IMR-90 (cell line): ENCODE data around the gene MICAL3. TPM values are rescaled to one million over a fixed set of nuclear protein-coding genes. Genes with fewer than 3 reads are reported as not detected.
"Not testable (repeated sequence)": the region's sequence is repeated elsewhere in the genome, so short reads cannot be mapped to it uniquely, and the experiment has no call there.

Experiments used
- ATAC-seq: fragments of 200-7000 bp; cut with Tn5 transposase; 2 replicates; pipeline ENCODE4 v1.9.1; 2020; ENCODE audit warnings: low read depth, mild to moderate bottlenecking, moderate library complexity
- BruUV-seq: library from RNA; stranded (reverse); fragments of 400-500 nt; replicated peaks from 2 replicates; lab custom pipeline; 2021; lab: Mats Ljungman, UMichigan
- CTCF ChIA-PET: fragments of 300-600 bp; formaldehyde crosslinking; extraction: SDS; loops from one replicate; lab custom pipeline; 2021; ENCODE audit warnings: antibody characterized with exemption; lab: Yijun Ruan, JAX
- POLR2A ChIA-PET: fragments of 300-600 bp; sonication (Branson Sonifier 250); formaldehyde crosslinking; loops from one replicate; lab custom pipeline; 2022; ENCODE audit warnings: antibody characterized with exemption; ENCODE audit not compliant: unreplicated experiment; lab: Charles Lee
- DNase-seq: peaks from one replicate; pipeline ENCODE4 v3.0.0; 2013
- H2AFZ ChIP-seq: replicated peaks from 2 replicates; pipeline ENCODE3; 2013; ENCODE audit warnings: low read length, mild to moderate bottlenecking; ENCODE audit not compliant: poor library complexity
- H2AK5ac ChIP-seq: 2 replicates; pipeline ENCODE4 v1.6.1; 2013; ENCODE audit warnings: low read depth, low read length, inconsistent platforms
- H2AK9ac ChIP-seq: replicated peaks from 2 replicates; pipeline ENCODE3; 2013; ENCODE audit warnings: mild to moderate bottlenecking, low read depth, low read length, moderate library complexity; ENCODE audit not compliant: poor library complexity
- H2BK120ac ChIP-seq: 2 replicates; pipeline ENCODE4 v1.6.1; 2013; ENCODE audit warnings: low read depth, low read length, inconsistent platforms
- H2BK15ac ChIP-seq: 3 replicates; pipeline ENCODE4 v1.6.1; 2013; ENCODE audit warnings: low read depth, low read length, inconsistent platforms
- H2BK20ac ChIP-seq: 2 replicates; pipeline ENCODE4 v1.6.1; 2013; ENCODE audit warnings: low read depth, mild to moderate bottlenecking, inconsistent platforms, low read length, moderate library complexity
- H2BK5ac ChIP-seq: 2 replicates; pipeline ENCODE4 v1.6.1; 2013; ENCODE audit warnings: mild to moderate bottlenecking, low read depth, low read length, inconsistent platforms; ENCODE audit not compliant: poor library complexity, severe bottlenecking
- H3K14ac ChIP-seq: replicated peaks from 2 replicates; pipeline ENCODE4 v1.6.1; 2013; ENCODE audit warnings: low read depth, low read length, inconsistent platforms
- H3K18ac ChIP-seq: 2 replicates; pipeline ENCODE4 v1.6.1; 2013; ENCODE audit warnings: low read depth, low read length, control low read depth
- H3K23ac ChIP-seq: 2 replicates; pipeline ENCODE4 v1.6.1; 2013; ENCODE audit warnings: low read depth, low read length, inconsistent platforms
- H3K27ac ChIP-seq: 2 replicates; pipeline ENCODE4 v1.5.1; 2013; ENCODE audit warnings: mild to moderate bottlenecking, control low read depth, low read length; ENCODE audit not compliant: insufficient read depth
- H3K27me3 ChIP-seq: 2 replicates; pipeline ENCODE4 v1.6.1; 2013; ENCODE audit warnings: low read length; ENCODE audit not compliant: control insufficient read depth, insufficient read depth
- H3K36me3 ChIP-seq: 2 replicates; pipeline ENCODE4 v1.6.1; 2013; ENCODE audit warnings: low read length, mixed read lengths; ENCODE audit not compliant: control insufficient read depth, insufficient read depth
- H3K4ac ChIP-seq: 2 replicates; pipeline ENCODE4 v1.6.1; 2013; ENCODE audit warnings: low read depth, low read length, inconsistent platforms
- H3K4me1 ChIP-seq: 2 replicates; pipeline ENCODE4 v1.6.1; 2013; ENCODE audit warnings: low read length, mixed read lengths; ENCODE audit not compliant: control insufficient read depth, insufficient read depth
- H3K4me2 ChIP-seq: 2 replicates; pipeline ENCODE4 v1.6.1; 2013; ENCODE audit warnings: low read depth, mild to moderate bottlenecking, control low read depth, low read length, moderate library complexity
- H3K4me3 ChIP-seq: 2 replicates; pipeline ENCODE4 v1.5.1; 2013; ENCODE audit warnings: low read depth, mild to moderate bottlenecking, control low read depth, low read length, moderate library complexity; ENCODE audit not compliant: insufficient read depth
- H3K56ac ChIP-seq: 2 replicates; pipeline ENCODE4 v1.6.1; 2013; ENCODE audit warnings: low read length, inconsistent platforms; ENCODE audit not compliant: insufficient read depth; ENCODE audit errors: extremely low read depth
- H3K79me1 ChIP-seq, 2 experiments: 2 replicates each; pipeline ENCODE4 v1.6.1; 2013; ENCODE audit warnings: low read length in 2 of 2, inconsistent platforms in 1 of 2, low read depth in 1 of 2
- H3K9ac ChIP-seq: 2 replicates; pipeline ENCODE4 v1.6.1; 2013; ENCODE audit warnings: low read depth, low read length, control low read depth
- H3K9me1 ChIP-seq: 2 replicates; pipeline ENCODE4 v1.6.1; 2013; ENCODE audit warnings: low read length, inconsistent platforms; ENCODE audit not compliant: insufficient read depth
- H3K9me3 ChIP-seq: 2 replicates; pipeline ENCODE4 v1.6.1; 2013; ENCODE audit warnings: low read length; ENCODE audit not compliant: control insufficient read depth, insufficient read depth
- H4K20me1 ChIP-seq: 2 replicates; pipeline ENCODE4 v1.6.1; 2013; ENCODE audit warnings: low read length, inconsistent platforms; ENCODE audit not compliant: insufficient read depth
- H4K5ac ChIP-seq: 2 replicates; pipeline ENCODE4 v1.6.1; 2013; ENCODE audit warnings: mild to moderate bottlenecking, low read depth, low read length, control low read depth
- H4K8ac ChIP-seq, 2 experiments: 2 replicates each; pipeline ENCODE4 v1.6.1; 2013; ENCODE audit warnings: low read depth in 2 of 2, low read length in 2 of 2, control low read depth in 1 of 2, inconsistent platforms in 1 of 2
- H4K91ac ChIP-seq: 2 replicates; pipeline ENCODE4 v1.6.1; 2013; ENCODE audit warnings: low read depth, low read length, inconsistent platforms; ENCODE audit not compliant: insufficient read depth
- CEBPB ChIP-seq: IDR thresholded peaks from 2 replicates; pipeline ENCODE4 v1.6.1; 2012; ENCODE audit warnings: low read depth, low read length, improper control_type of control experiment
- MAFK ChIP-seq: IDR thresholded peaks from 2 replicates; pipeline ENCODE4 v1.6.1; 2012; ENCODE audit warnings: low read depth, low read length, improper control_type of control experiment
- WGBS, 2 experiments: methylation state at CpG; one replicate each; pipeline versions ENCODE4 v1.1.5 to v1.1.7; 2013; ENCODE audit warnings: missing lambda C conversion rate in 2 of 2; ENCODE audit not compliant: insufficient read length in 1 of 2; ENCODE audit errors: extremely low coverage in 2 of 2; 5-methylcytosine and 5-hydroxymethylcytosine counted together
- dilution Hi-C: fragments of 300-500 bp; cut with HindIII; formaldehyde crosslinking; loops from one replicate; pipeline ENCODE4 v1.14.3; 2018; ENCODE audit warnings: low sequenced_read_pairs; ENCODE audit not compliant: unreplicated experiment
- in situ Hi-C: fragments of 300-500 bp; cut with MboI; formaldehyde crosslinking; loops from 3 replicates; pipeline ENCODE4 v1.14.3; 2019; ENCODE audit warnings: low sequenced_read_pairs, inconsistent platforms, mixed read lengths
- intact Hi-C: fragments of 100-400 bp; cut with micrococcal nuclease; formaldehyde crosslinking; loops from 2 replicates; pipeline ENCODE4 v1.10.0; 2022
- polyA plus RNA-seq, 3 experiments: library from polyadenylated mRNA; depleted of rRNA; stranded (reverse); fragments of >200 nt; gene quantifications; 2 replicates each; pipeline ENCODE4 v1.2.3, GENCODE V29; 2012; ENCODE audit warnings: low replicate concordance in 1 of 3
- total RNA-seq: library from RNA; depleted of rRNA; stranded (reverse); fragments of >200 nt; gene quantifications from 2 replicates; pipeline ENCODE4 v1.2.3, GENCODE V29; 2012

Gene MICAL3
- total and polyA plus RNA-seq, 2 of the 4 experiments (the other 2 are of a cell fraction) = 17.6 to 26.8 TPM

GRCh38 chr22:18042685-18043084 lies 18.3 kb upstream of the MICAL3 start:
- no peak overlapping the region for H3K4me2 ChIP-seq
- H2BK20ac ChIP-seq = no peak overlapping the region
- H4K8ac ChIP-seq = no peak overlapping the region
- BruUV-seq = no TSS peak
- DNase-seq (no peak), ATAC-seq (no peak)
- H3K9me3 ChIP-seq = 0 out of 2 replicates have a peak, but pooled peaks cover 2% of the 10 kb centered on the region
- POLR2A ChIA-PET = no interaction called here
- H2BK15ac ChIP-seq = no peak overlapping the region
- no peak overlapping the region for H4K91ac ChIP-seq
- no peaks in the 10 kb centered on the region for H3K27me3 ChIP-seq
- H3K23ac ChIP-seq = no peak overlapping the region
- peak overlapping the region; percentile 4 for H2BK5ac ChIP-seq
- H3K36me3 ChIP-seq = no peaks in the 10 kb centered on the region
- intact Hi-C loops (no loop called here), in situ Hi-C loops (no loop called here), dilution Hi-C loops (no loop called here)
- no peak overlapping the region for H2AK9ac ChIP-seq
- no peak overlapping the region for H3K27ac ChIP-seq
- H2BK120ac ChIP-seq = 0 out of 2 replicates have a peak overlapping the region, but pooled peaks have one; percentile 53
- 0 out of 2 replicates have a peak overlapping the region, but pooled peaks have one; percentile 58 for H3K14ac ChIP-seq
- H3K9ac ChIP-seq = no peak overlapping the region
- TF ChIP-seq CEBPB (peak; percentile 60), MAFK (no peak)
- 0% methylated on average over 1 of the region's 6 CpGs; no CpG with 5 or more reads in 1 of the 2 experiments for WGBS, 2 experiments
- no peak overlapping the region for H4K5ac ChIP-seq
- H3K4ac ChIP-seq = no peak overlapping the region
- H2AFZ ChIP-seq = no peak overlapping the region
- peaks cover 9% of the 10 kb centered on the region for H3K4me1 ChIP-seq
- CTCF ChIA-PET = no interaction called here
- H3K4me3 ChIP-seq = no peak overlapping the region
- no peak overlapping the region for H3K56ac ChIP-seq
- no peaks in the 10 kb centered on the region for H4K20me1 ChIP-seq
- peaks cover 8% of the 10 kb centered on the region for H3K9me1 ChIP-seq
- no peak overlapping the region for H2AK5ac ChIP-seq
- no peaks in the 10 kb centered on the region for H3K79me1 ChIP-seq
- peak overlapping the region; percentile 63; the same call in 1 of the 2 replicates for H3K18ac ChIP-seq

- H3K36me3 ChIP-seq, H3K9ac ChIP-seq, H3K56ac ChIP-seq, POLR2A ChIA-PET, H4K5ac ChIP-seq, intact Hi-C loops, DNase-seq, ATAC-seq, H3K27me3 ChIP-seq, H2AFZ ChIP-seq, H2BK15ac ChIP-seq, H3K4ac ChIP-seq, H2BK20ac ChIP-seq, H4K91ac ChIP-seq, H2BK5ac ChIP-seq, H3K4me3 ChIP-seq, in situ Hi-C loops, H3K14ac ChIP-seq, H3K79me1 ChIP-seq, H4K20me1 ChIP-seq, H3K9me3 ChIP-seq, H3K23ac ChIP-seq, H2AK5ac ChIP-seq, CTCF ChIA-PET, H3K18ac ChIP-seq, H4K8ac ChIP-seq, dilution Hi-C loops, H3K9me1 ChIP-seq, BruUV-seq, H3K4me2 ChIP-seq, H2AK9ac ChIP-seq, H3K27ac ChIP-seq, H2BK120ac ChIP-seq: not testable (repeated sequence)
- H3K4me1 ChIP-seq = peaks cover 10% of the 10 kb centered on the region
- no CpG with 5 or more reads among the region's 6 CpGs for WGBS, 2 experiments
Observed at GRCh38 chr22:18040898-18041297, 16.5 kb upstream of the MICAL3 start.
